LHCN-M2 (cell line): ENCODE measurements around the gene DUSP21. TPM values are rescaled to one million over a fixed set of nuclear protein-coding genes. Genes with fewer than 3 reads are reported as not detected.
"Not testable (repeated sequence)": the region's sequence is repeated elsewhere in the genome, so short reads cannot be mapped to it uniquely, and the experiment has no call there.

Experiments
- DNase-seq: peaks from one replicate; pipeline ENCODE4 v3.0.0-alpha.2; 2012; ENCODE audit warnings: low read depth
- total RNA-seq: library from RNA; depleted of rRNA; stranded (reverse); fragments of >200 nt; gene quantifications from 2 replicates; pipeline ENCODE4 v1.2.3, GENCODE V29; 2014; rRNA removed

The DUSP21 gene
- total RNA-seq, 1 experiment from 2014 or later: not detected

DNA sequence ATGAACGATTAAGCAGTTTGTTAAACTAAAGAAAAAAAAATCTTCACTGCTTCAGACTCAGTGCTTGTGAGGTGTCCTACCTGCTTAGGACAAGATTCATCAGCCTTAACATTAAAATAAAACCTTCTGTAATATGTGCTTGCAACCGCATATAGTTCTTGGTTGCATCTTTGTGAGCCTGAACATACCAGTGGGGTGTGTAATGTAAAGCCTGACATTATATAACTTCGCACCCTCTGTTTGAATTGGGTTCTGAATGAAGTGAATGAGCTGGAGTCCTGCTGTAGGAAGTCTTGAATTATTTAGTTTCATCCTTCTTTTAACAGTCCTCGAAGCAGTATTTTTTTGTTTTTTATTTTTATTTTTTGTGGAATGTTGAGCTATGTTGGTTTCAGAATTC lies 32.3 kb downstream of the DUSP21 start:
- no peak for DNase-seq

- no peak for DNase-seq
Measured at GRCh38 chrX:44876767-44877166, 32.9 kb downstream of the DUSP21 start.

DNA sequence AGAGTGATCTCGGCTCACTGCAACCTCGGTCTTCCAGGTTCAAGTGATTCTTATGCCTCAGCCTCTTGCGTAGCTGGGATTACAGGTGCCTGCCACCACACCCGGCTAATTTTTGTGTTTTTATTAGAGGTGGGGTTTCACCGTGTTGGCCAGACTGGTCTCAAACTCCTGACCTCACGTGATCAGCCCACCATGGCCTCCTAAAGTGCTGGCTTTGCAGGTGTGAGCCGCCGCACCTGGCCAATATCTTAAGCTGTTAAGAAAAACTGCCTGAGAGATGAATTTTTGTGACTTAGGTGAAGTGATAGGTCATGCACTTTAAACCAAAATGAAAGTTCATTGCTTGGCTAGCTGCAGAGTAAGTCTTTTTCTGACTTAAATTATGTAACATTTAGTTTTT lies 35.0 kb downstream of the DUSP21 start:
- no peak for DNase-seq

DNA sequence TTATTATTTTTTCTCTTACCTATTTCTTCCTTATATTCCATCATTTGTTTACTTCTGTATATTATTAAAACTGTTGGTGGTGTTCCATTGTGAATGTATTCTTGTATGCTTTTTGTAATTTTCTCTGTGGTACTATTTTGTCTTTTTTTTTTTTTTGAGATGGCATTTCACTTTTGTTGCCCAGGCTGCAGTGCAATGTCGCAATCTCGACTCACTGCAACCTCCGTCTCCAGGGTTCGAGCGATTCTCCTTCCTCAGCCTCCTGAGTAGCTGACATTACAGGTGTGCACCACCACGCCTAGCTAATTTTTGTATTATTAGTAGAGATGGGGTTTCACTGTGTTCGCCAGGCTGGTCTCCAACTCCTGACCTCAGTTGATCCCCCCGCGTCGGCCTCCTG lies 37.7 kb downstream of the DUSP21 start:
- DNase-seq: no peak

- DNase-seq: no peak
Measured at GRCh38 chrX:44882635-44883034, 38.8 kb downstream of the DUSP21 start.

- DNase-seq: no peak
Measured at GRCh38 chrX:44884944-44885343, 41.1 kb downstream of the DUSP21 start.

GRCh38 chrX:44889824-44890223 lies 46.0 kb downstream of the DUSP21 start:
- no peak for DNase-seq

- DNase-seq: no peak
Measured at GRCh38 chrX:44890247-44890646, 46.4 kb downstream of the DUSP21 start.

GRCh38 chrX:44890687-44891086 lies 46.9 kb downstream of the DUSP21 start:
- DNase-seq: not testable (repeated sequence)

DNA sequence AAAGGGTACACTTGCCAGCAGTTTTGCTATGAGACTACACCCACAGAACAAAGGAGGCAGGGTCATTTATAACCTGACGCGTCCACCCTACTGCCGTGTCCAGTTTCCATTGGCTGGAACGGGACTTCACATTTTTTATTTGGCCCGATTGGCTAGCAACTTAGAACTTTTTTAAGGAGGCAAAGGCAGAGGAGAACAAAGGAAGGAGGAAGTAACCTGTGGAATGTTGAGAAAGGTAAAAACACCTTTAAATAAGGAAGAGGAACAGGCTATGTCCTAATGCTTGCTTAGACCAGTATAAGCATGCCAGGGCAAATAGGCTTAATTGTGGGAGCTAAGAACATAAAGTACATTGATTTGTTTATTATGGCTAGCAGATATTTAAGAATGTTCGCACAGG lies 47.8 kb downstream of the DUSP21 start:
- no peak for DNase-seq

Other genes starting within 250 kb of the DUSP21 start
- gene KDM6A, start 29.2 kb downstream of the DUSP21 start, total RNA-seq: 7.5 and 9.1 TPM in 2 replicates